Neural progenitor cell (in vitro differentiated cells): ENCODE results near the gene PTPRT.

Experiments used
- EZH2 ChIP-seq: fragments of 200-600 bp; sonication (generic); IDR thresholded peaks from 2 replicates; pipeline ENCODE4 v1.6.1; 2017; ENCODE audit warnings: antibody characterized with exemption, mild to moderate bottlenecking, moderate library complexity
- EZH2phosphoT487 ChIP-seq: fragments of 200-600 bp; sonication (generic); IDR thresholded peaks from 2 replicates; pipeline ENCODE4 v1.6.1; 2017; ENCODE audit warnings: antibody characterized with exemption
- TF ChIP-seq, protein P1 (sequence below): fragments of 200-600 bp; sonication (generic); IDR thresholded peaks from 2 replicates; pipeline ENCODE4 v1.5.1; 2017; ENCODE audit warnings: antibody characterized with exemption, mild to moderate bottlenecking

DNA sequence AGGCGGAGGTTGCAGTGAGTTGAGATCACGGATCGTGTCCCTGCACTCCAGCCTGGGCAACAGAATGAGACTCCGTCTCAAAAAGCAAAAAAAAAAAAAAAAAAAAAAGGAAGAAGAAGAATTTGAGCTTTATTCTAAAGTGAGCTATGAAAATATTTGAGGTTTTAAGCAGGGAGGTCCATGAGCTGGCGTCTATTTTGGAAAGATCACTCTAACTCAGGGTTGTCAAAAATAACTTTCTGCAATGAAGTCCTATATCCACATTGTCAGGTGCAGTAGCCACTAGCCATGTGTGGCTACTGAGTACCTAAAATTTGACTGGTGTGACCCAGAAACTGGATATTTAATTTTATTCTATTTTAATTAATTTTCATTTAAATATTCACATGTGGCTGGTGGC is 217.1 kb downstream of the PTPRT start:
- TF ChIP-seq, protein P1, sequence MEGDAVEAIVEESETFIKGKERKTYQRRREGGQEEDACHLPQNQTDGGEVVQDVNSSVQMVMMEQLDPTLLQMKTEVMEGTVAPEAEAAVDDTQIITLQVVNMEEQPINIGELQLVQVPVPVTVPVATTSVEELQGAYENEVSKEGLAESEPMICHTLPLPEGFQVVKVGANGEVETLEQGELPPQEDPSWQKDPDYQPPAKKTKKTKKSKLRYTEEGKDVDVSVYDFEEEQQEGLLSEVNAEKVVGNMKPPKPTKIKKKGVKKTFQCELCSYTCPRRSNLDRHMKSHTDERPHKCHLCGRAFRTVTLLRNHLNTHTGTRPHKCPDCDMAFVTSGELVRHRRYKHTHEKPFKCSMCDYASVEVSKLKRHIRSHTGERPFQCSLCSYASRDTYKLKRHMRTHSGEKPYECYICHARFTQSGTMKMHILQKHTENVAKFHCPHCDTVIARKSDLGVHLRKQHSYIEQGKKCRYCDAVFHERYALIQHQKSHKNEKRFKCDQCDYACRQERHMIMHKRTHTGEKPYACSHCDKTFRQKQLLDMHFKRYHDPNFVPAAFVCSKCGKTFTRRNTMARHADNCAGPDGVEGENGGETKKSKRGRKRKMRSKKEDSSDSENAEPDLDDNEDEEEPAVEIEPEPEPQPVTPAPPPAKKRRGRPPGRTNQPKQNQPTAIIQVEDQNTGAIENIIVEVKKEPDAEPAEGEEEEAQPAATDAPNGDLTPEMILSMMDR: no peak
- TF ChIP-seq EZH2: no peak
- no peak for TF ChIP-seq EZH2phosphoT487
